RPMI7951 (cell line): ENCODE measurements around the gene KIF17. TPM values are rescaled to one million over a fixed set of nuclear protein-coding genes. Genes with fewer than 3 reads are reported as not detected.
"Not testable (repeated sequence)": the region's sequence is repeated elsewhere in the genome, so short reads cannot be mapped to it uniquely, and the experiment has no call there.

Experiments used
- DNase-seq: peaks from one replicate; pipeline ENCODE4 v3.0.0-alpha.2; 2012; ENCODE audit warnings: low read depth
- total RNA-seq: library from RNA; depleted of rRNA; stranded (reverse); fragments of >200 nt; shearing (Covaris generic); gene quantifications from 2 replicates; pipeline ENCODE4 v1.2.3, GENCODE V29; 2014

KIF17 gene
- total RNA-seq, 1 experiment from 2014 or later = not detected

DNA sequence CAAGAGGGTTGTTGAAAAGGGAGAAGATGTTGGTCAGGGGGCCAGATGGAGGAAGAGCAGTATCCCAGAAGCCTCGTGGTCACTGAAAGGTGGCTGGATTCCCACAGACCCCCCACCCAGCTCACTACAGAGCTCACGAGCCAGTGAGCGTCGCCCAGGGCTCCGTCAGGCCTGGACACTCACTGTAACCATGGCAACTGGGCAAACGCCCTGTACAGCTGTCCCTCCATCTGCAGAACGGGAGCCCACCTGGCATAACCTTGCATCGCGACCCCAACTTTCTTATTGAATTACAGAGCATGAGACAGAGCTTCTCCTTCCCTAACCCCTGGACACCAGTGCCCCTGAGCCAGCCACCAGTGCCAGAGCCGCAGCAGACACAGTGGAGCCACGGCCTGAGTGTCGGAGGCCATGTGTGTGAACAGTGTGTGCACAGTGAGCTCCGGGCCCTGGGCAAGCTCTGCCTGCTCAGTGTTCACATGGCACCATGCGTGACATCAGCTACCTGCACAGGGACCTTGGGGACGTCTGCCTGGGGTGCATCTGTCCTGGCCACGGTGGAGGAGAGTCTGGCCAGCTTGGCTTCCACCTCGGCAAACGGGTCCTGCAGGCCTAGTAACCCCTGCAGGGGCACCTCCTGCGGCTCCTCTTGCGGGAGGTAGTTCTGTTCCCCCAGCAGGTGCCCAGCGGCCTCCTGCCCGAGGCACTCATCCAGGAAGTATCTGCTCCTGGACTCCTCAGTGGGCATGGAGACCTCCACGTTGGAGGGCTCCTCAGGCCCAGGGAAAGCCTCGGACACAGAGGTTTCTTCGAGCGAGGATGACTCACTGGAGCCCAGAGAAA, 30.7 kb downstream of the KIF17 start:
- no peak for DNase-seq

- no peak for DNase-seq
Observed at GRCh38 chr1:20685741-20686140, 32.1 kb downstream of the KIF17 start.

GRCh38 chr1:20685099-20685662, 32.6 kb downstream of the KIF17 start:
- DNase-seq = no peak

DNA sequence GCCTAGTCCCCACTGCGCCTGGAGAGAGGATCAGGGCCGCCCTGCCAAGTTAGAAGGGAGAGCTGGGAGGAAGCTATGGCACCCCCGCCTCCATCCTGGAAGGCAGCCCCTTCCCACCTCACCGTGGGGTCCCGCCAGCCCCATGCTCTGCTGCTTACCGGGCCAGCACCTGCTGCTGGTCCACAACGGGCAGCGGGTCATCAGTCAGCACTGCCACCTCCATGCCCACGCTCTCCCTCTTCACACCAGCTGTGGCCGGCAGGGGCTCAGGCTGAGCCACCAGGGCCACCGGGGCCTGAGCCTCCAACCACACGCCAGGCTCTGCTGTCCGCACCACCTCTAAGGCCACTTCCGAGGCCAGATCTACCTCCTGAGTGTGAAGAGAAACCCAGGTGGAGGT, 33.2 kb downstream of the KIF17 start:
- DNase-seq = no peak

- no peak for DNase-seq
Observed at GRCh38 chr1:20684050-20684620, 33.7 kb downstream of the KIF17 start.

DNA sequence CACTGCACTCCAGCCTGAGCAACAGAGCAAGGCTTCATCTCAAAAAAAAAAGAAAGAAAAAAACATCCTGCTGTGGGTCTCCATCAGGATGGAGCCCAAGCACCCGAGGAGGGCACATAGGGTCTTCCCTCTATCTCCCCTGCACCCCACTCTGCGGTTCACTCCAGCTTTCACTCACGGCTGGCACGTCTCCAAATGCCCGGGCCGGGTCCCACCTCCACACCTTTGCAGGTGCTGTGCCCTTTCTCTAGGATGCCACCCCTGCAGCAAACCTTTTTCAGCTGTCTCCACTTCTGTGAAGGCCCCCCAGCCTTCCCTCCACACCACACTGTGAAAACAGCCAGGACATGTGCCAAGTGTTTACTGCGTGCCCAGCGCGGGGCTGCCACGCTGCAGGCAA, 34.2 kb downstream of the KIF17 start:
- DNase-seq = no peak

GRCh38 chr1:20682571-20683236, 35.1 kb downstream of the KIF17 start:
- no peak for DNase-seq

- no peak for DNase-seq
Observed at GRCh38 chr1:20681999-20682398, 35.8 kb downstream of the KIF17 start.

- DNase-seq = no peak
Observed at GRCh38 chr1:20680269-20680668, 37.5 kb downstream of the KIF17 start.

- no peak for DNase-seq
Observed at GRCh38 chr1:20678599-20678998, 39.2 kb downstream of the KIF17 start.

DNA sequence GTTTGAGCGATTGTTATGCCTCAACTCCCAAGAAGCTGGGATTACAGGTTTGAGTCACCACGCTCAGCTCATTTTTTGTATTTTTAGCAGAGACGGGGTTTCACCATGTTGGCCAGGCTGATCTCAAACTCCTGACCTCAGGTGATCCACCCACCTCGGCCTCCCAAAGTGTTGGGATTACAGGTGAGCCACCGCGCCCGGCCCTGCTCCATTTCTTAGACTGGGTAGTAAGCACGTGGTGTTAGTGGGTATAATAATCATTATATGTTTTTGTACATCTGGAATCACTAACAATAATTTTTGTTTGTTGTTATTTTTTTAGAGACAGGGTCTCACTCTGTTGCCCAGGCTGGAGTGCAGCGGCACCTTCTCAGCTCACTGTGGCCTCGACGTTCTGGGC, 44.2 kb downstream of the KIF17 start:
- DNase-seq = not testable (repeated sequence)

GRCh38 chr1:20672265-20672632, 45.6 kb downstream of the KIF17 start:
- no peak for DNase-seq

DNA sequence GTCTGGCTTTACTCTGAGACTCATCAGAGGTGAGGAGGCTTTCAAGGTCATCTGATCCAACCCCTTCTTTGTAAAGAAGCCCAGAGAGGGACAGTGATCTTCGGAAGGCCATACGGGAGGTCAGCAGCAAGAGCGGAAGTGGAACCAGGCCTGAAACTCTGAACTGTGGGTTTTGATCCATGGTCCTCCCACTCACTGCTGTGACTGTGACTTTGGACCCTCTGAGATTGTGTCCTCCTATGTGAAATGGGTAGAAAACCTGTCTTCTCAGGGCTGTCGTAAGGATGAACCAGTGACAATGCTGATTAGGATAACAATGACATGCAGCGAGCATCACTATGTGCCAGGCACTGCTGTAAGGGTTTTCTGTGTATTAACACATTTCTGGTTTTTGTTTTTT, 46.9 kb downstream of the KIF17 start:
- no peak for DNase-seq

- no peak for DNase-seq
Observed at GRCh38 chr1:20668581-20668980, 49.2 kb downstream of the KIF17 start.

GRCh38 chr1:20666804-20667203, 51.0 kb downstream of the KIF17 start:
- DNase-seq = peak; percentile 63

DNA sequence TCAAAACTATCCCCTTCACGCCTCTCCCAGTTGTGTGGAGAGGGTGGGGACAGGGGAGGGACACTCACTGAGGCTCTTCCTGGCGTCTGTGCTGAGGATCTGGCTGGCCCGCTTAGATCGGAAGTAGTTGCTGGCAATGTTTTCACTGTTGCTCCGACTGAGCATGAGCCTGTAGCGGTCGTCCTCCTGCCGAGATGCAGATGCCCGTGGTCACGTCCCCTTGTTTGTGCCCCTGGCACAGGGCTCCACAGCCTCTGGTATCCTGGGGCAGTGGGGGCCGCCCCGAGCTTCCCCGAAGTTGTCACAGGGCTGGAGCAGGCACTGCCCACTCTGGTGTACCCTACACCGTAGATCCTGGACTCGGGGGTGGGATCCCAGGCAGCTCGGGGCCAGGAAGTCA, 51.7 kb downstream of the KIF17 start:
- DNase-seq = no peak

GRCh38 chr1:20665726-20666125, 52.1 kb downstream of the KIF17 start:
- DNase-seq = no peak

GRCh38 chr1:20663969-20664715, 53.7 kb downstream of the KIF17 start:
- no peak for DNase-seq

- no peak for DNase-seq
Observed at GRCh38 chr1:20663365-20663764, 54.4 kb downstream of the KIF17 start.

- DNase-seq = no peak
Observed at GRCh38 chr1:20662110-20662475, 55.7 kb downstream of the KIF17 start.

DNA sequence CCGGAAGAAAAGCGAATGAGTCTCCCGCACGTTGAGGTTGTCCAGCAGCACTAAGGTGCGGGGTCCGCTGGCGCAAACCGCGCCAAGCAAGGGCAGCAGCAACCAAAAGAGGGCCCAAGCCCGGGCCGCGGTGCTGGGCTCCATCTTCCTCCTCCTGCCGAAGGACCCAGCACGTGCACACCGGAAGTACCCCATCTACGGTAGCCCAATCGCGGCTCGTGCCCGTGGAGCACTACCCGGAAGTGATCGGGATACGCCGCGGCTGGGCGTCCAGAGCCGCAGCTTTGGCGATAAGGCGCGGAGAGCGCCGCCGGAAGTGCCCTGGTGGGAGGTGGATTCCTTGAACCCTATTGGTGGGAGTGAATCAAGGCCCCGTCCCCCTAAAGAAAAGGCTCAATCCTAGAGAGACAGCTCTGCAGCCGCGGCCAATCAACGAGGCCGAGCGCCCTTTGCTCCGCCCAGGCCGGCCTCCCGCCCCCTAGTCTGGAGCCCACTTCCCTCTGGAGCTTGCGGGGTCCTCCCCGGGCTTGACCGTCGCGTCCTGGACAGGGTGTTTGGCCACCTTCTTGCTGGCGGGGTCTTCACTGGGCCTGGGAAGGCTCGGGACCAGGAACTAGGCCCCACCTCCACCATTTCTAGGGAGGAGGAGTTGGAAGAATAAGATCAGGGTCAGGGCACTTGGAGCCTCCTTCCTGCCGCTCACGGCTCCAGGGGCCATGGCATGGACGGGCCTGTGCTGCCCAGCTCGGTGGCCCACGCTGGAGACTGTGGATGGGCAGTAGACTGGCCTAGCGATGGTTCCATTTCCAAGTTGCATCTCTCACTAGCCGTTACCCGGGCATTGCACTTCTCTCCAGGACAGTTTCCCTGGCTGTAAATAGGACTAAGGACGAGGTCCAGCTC, 56.3 kb downstream of the KIF17 start, which contains the start of gene DDOST:
Gene DDOST, minus strand, starts transcription at position 163 of the 903 bp plus-strand sequence. Its CDS starts 19 bp downstream, at position 144.
- peak; percentile 98 for DNase-seq
